GM20000 (cell line): ENCODE data around the gene TMEM59.

ENCODE experiments used
- DNase-seq: peaks from one replicate; pipeline ENCODE4 v3.0.0; 2012; ENCODE audit warnings: low spot score
- CTCF ChIP-seq: IDR thresholded peaks from 2 replicates; pipeline ENCODE4 v1.5.1; 2012; ENCODE audit warnings: mild to moderate bottlenecking, control low read depth; ENCODE audit errors: extremely low read depth, missing control alignments

Gene TMEM59

GRCh38 chr1:53984726-53985125 is 68.3 kb downstream of the TMEM59 start:
- no peak for TF ChIP-seq CTCF
- no peak for DNase-seq

GRCh38 chr1:53982763-53983104 is 70.3 kb downstream of the TMEM59 start:
- no peak for TF ChIP-seq CTCF
- no peak for DNase-seq

GRCh38 chr1:53982034-53982762 is 70.8 kb downstream of the TMEM59 start:
- TF ChIP-seq CTCF = no peak
- no peak for DNase-seq

- TF ChIP-seq CTCF = no peak
Measured at GRCh38 chr1:53981220-53981619, 71.8 kb downstream of the TMEM59 start.

GRCh38 chr1:53979712-53980450 is 73.1 kb downstream of the TMEM59 start:
- no peak for DNase-seq
- TF ChIP-seq CTCF = no peak

More at GRCh38 chr1:53981220-53981619, 71.8 kb downstream of the TMEM59 start:
- DNase-seq = no peak
